22Rv1 (cell line): Measurements from ENCODE around the gene NDE1.

Experiments
- CTCF ChIP-seq: fragments of 450-650 bp; IDR thresholded peaks from 2 replicates; pipeline ENCODE4 v1.5.1; 2017; ENCODE audit warnings: mild to moderate bottlenecking
- ZFX ChIP-seq: fragments of 450-650 bp; IDR thresholded peaks from 2 replicates; pipeline ENCODE4 v1.6.1; 2017; ENCODE audit warnings: antibody characterized with exemption, borderline replicate concordance

GRCh38 chr16:15716694-15717447 lies 66.8 kb downstream of the NDE1 start:
- TF ChIP-seq CTCF = no peak
- no peak for TF ChIP-seq ZFX
